Measurements from ENCODE around the gene SESN2. TPM values are rescaled to one million over a fixed set of nuclear protein-coding genes. Genes with fewer than 3 reads are reported as not detected.
"Not testable (repeated sequence)": the region's sequence is repeated elsewhere in the genome, so short reads cannot be mapped to it uniquely, and the experiment has no call there.

Gene SESN2
- total RNA-seq, 1 experiment from 2014 or later, result 54.0 TPM

- in situ Hi-C loops (cut with HindIII; ENCODE audit: low sequenced_read_pairs), result no loop called here
- no peak for DNase-seq (ENCODE audit: low spot score)
These were observed 55.2 kb downstream of the SESN2 start for GRCh38 chr1:28314547-28314941.

GRCh38 chr1:28317014-28317413 lies 57.7 kb downstream of the SESN2 start:
- in situ Hi-C loops (cut with HindIII; ENCODE audit: low sequenced_read_pairs), result no loop called here
- no peak for DNase-seq (ENCODE audit: low spot score)

GRCh38 chr1:28322194-28322593 lies 62.9 kb downstream of the SESN2 start:
- in situ Hi-C loops (cut with HindIII; ENCODE audit: low sequenced_read_pairs), result no loop called here
- no peak for DNase-seq (ENCODE audit: low spot score)

GRCh38 chr1:28323720-28324119 lies 64.4 kb downstream of the SESN2 start:
- in situ Hi-C loops (cut with HindIII; ENCODE audit: low sequenced_read_pairs), result no loop called here
- no peak for DNase-seq (ENCODE audit: low spot score)

- no peak for DNase-seq (ENCODE audit: low spot score)
- in situ Hi-C loops (cut with HindIII; ENCODE audit: low sequenced_read_pairs), result no loop called here
These were observed 67.2 kb downstream of the SESN2 start for GRCh38 chr1:28326515-28326914.

GRCh38 chr1:28326984-28327383 lies 67.7 kb downstream of the SESN2 start:
- DNase-seq (ENCODE audit: low spot score), result no peak
- in situ Hi-C loops (cut with HindIII; ENCODE audit: low sequenced_read_pairs), result no loop called here

- in situ Hi-C loops (cut with HindIII; ENCODE audit: low sequenced_read_pairs); DNase-seq (ENCODE audit: low spot score): not testable (repeated sequence)
These were observed 68.1 kb downstream of the SESN2 start for GRCh38 chr1:28327431-28327830.

GRCh38 chr1:28328228-28328648 lies 68.9 kb downstream of the SESN2 start:
- in situ Hi-C loops (cut with HindIII; ENCODE audit: low sequenced_read_pairs), result no loop called here
- no peak for DNase-seq (ENCODE audit: low spot score)

- in situ Hi-C loops (cut with HindIII; ENCODE audit: low sequenced_read_pairs), result no loop called here
- DNase-seq (ENCODE audit: low spot score), result peak; percentile 16
These were observed 70.3 kb downstream of the SESN2 start for GRCh38 chr1:28329395-28330153.

Other genes with a start within 250 kb of the SESN2 start
- 11.3 and 15.0 TPM in 2 replicates for gene EYA3, start 170.9 kb upstream of the SESN2 start, total RNA-seq (2014; rRNA removed; shearing (Covaris generic))
- gene PTAFR, start 82.8 kb upstream of the SESN2 start, total RNA-seq (2014; rRNA removed; shearing (Covaris generic)), result 0.27 and 0.49 TPM in 2 replicates
- gene DNAJC8, start 26.5 kb upstream of the SESN2 start, total RNA-seq (2014; rRNA removed; shearing (Covaris generic)), result 195 and 220 TPM in 2 replicates
- 79.9 and 135 TPM in 2 replicates for gene ATP5IF1, start 23.4 kb upstream of the SESN2 start, total RNA-seq (2014; rRNA removed; shearing (Covaris generic))
- gene MED18, start 69.5 kb downstream of the SESN2 start, total RNA-seq (2014; rRNA removed; shearing (Covaris generic)), result 25.8 and 35.6 TPM in 2 replicates
- 3.4 and 4.8 TPM in 2 replicates for gene PHACTR4, start 110.2 kb downstream of the SESN2 start, total RNA-seq (2014; rRNA removed; shearing (Covaris generic))
- 116 and 139 TPM in 2 replicates for gene RCC1, start 246.5 kb downstream of the SESN2 start, total RNA-seq (2014; rRNA removed; shearing (Covaris generic))

All from G401 (cell line).